Stimulated activated CD8-positive, alpha-beta memory T cell treated with anti-CD3 and anti-CD28 coated beads, Interleukin-4, amount 100 ng/mL, for 48 hours (primary cell): ENCODE data around the gene CDH13.

ENCODE experiments used
- DNase-seq: peaks from one replicate; pipeline ENCODE4 v3.0.0-alpha.2; 2020

Gene CDH13

GRCh38 chr16:83010776-83011720 is 384.3 kb downstream of the CDH13 start:
- no peak for DNase-seq

- DNase-seq, result no peak
Observed at GRCh38 chr16:83011939-83012338, 385.2 kb downstream of the CDH13 start.

- DNase-seq, result no peak
Observed at GRCh38 chr16:83013071-83013470, 386.3 kb downstream of the CDH13 start.

- DNase-seq, result no peak
Observed at GRCh38 chr16:83019963-83020362, 393.2 kb downstream of the CDH13 start.

DNA sequence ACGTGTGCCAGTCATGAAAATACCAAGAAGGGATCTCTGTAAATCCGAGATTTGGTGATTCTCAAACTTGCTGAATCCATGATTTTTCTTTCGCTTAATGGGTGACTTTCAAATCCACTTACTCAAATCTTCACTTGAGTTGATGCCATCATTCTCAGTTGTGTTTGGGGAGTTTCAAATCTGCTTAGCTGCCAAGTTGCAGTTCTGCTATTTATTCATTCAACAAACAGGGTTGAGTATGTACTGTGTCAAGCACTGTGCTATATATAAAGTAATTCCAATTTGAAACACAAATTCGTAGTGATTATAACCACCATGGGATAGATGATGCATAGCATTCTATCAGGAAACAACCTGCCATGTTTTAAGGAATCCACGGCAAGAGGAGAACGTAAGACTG is 394.3 kb downstream of the CDH13 start:
- DNase-seq, result no peak

DNA sequence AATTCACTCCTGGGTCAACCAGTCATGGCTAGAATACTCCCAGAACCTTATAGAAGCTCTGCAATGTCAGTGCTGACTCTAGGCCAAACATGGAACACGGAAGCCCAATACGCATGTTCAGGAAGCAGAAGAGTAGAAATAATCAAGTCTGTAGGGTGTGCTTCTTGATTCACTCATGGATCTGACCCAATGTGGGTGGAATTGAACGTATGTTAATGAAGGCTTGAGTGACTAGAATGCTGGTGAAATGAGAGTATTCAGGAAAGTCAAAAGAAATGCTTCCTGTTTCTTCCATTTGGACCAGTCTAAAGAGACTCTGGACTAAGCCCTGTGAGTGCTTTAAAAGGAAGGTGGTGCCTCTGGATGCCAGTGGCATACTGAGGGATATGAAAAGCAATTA is 395.0 kb downstream of the CDH13 start:
- no peak for DNase-seq

DNA sequence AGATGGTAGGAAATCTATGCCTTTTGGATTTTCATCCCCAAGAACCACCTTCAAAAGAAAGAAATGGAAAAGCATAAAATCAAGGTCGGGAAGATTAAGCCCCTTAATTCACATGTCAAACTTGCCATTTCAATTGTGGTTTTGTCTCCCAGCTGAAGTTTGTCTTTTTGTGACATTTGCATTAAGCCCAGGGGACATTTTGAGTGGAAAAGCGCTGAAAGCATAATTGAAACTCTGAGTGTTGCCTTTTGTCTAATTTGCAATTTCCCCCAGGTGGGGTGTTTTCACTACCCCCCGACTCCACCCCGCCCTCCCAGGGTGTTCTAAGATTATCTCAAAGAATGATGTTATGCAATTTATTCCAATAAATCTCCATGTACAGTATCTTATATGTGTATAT is 396.2 kb downstream of the CDH13 start:
- DNase-seq, result no peak

GRCh38 chr16:83023640-83024039 is 396.9 kb downstream of the CDH13 start:
- DNase-seq, result no peak

DNA sequence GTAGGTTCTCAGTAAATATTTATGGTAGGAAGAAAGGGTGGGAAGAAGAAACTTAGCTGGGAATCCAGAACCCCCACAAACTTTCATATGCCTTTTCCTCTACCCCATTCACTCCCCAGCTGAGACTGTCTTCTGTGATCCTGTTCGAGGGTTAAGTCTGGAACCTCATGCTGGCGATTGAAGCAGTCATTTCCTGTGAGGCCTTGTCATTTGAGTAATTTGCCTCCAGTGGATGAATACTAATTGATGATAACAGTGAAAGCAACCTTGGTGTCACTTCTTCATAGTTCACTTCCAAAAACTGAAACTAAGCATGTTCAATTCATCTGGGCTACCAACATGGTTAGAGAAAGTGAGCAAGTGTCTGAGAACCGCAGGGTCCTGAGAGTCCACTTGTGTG is 401.2 kb downstream of the CDH13 start:
- DNase-seq, result no peak

DNA sequence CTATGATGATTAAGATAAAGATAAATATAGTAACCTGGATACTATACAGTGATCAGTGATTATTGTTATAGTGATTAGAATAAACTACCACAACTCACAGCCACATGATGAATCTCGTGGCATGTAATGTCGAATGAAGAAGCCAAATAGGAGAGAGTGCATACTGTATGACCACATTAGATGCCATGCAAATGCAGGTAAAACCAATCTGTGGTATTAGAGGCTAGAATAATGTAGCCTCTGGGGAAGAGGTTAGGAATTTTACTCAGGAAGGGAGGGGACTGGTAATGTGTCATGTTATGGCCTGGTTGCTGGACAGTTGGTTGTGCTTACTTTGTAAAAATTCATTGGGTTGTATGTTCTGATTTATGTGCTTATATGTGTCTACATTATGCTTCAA is 402.7 kb downstream of the CDH13 start:
- DNase-seq, result no peak

- no peak for DNase-seq
Observed at GRCh38 chr16:83031524-83031923, 404.8 kb downstream of the CDH13 start.

- DNase-seq, result no peak
Observed at GRCh38 chr16:83037102-83037501, 410.3 kb downstream of the CDH13 start.

GRCh38 chr16:83037884-83038283 is 411.1 kb downstream of the CDH13 start:
- DNase-seq, result no peak

GRCh38 chr16:83040174-83040573 is 413.4 kb downstream of the CDH13 start:
- DNase-seq, result no peak

GRCh38 chr16:83044589-83044988 is 417.8 kb downstream of the CDH13 start:
- no peak for DNase-seq

DNA sequence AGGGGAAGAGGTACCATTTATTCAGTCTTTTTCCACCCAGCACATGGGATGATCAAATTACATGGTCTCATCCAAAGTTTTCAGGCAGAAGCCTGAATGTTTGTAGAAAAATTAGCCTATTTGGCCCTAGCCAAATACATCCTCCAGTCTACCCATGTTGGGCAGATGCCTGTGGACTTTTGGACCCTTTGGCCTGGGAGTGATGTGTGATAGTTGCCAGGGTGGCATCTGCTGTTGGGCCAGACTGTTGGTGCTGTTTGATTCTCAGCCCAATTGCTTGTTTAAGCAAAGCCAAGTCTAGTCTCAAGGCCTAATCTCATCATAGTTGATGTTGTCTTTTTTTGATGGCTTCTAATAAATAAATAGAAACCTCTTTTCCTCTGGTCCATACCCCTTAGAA is 419.0 kb downstream of the CDH13 start:
- no peak for DNase-seq

- DNase-seq, result no peak
Observed at GRCh38 chr16:83046664-83047063, 419.9 kb downstream of the CDH13 start.

DNA sequence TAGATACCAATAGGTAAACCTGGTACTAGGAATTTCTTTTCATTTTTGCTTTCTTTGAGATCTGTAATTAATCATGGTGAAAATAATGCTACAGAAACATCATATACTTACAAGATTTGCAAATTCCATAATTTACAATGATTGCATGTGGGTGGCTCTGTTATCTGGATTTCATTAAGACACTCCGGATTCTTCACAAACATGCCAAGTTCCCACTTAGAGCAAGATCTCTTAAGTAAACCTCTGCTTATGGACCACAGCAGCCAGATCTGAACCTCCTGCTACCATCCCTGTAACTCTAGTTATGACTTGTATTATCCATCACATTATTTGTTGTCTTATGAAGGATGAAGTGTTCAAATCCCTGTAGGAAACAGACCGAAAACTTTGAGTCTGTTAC is 424.7 kb downstream of the CDH13 start:
- DNase-seq, result no peak

- DNase-seq, result no peak
Observed at GRCh38 chr16:83054283-83054682, 427.5 kb downstream of the CDH13 start.

GRCh38 chr16:83058376-83058775 is 431.6 kb downstream of the CDH13 start:
- no peak for DNase-seq

DNA sequence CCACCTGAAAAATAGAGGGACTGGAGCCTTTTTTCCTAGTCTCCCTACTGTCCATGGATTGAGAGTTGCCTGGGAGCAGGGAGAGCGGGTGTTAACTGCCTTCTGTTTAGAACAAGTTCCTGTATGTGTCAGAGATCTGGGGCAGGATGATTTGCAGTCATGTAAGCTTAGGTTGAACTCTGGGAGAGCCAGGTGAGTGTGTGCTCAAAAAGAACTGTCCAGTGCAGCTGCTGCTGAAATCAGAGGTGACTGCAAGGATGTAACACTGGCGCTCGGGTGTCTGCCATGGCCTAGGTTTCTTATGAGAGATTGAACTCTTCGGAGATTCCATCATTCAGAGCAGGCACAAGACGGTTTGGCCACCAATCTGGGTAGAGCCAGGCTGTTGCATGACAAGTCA is 432.5 kb downstream of the CDH13 start:
- no peak for DNase-seq

DNA sequence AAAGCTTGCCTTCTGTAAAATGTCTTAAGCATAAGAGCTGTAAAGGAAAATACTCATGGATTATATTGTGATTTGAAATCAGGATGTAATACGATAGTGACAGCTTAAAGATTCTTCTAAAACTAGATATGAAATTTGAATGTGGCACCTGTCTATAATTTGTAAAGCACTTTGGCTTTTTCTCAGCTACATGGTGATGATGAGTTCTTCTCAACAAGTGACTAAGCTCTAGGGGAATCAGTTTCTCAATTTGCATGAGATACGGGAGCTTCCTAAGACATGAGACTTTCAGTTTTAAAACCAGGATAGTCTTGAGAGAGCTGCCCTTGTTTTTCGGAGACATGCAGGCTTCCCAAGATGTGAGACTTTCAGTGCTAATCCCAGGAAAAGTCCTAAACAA is 439.2 kb downstream of the CDH13 start:
- no peak for DNase-seq

DNA sequence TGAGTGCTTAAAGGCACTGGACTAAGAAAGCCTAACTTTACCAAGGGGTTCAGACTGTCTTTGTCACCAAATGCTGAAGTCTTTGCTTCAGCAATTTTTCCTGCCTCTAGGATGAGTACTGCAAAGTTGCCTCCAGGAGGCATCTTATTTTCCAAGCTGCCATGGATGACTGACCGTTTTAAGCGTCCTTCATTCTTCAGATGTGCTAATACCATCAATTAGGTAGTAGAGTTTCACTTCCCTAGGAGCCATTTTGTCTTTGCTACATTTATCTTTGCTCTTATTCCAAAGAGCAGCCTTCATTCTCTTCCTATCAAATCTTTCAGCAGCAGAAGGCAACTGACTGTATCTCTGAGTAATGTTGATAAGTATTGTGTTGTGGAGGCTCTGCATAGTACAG is 440.1 kb downstream of the CDH13 start:
- no peak for DNase-seq

GRCh38 chr16:83068686-83069085 is 441.9 kb downstream of the CDH13 start:
- DNase-seq, result no peak
